Measurements from ENCODE around the gene CANX. TPM values are rescaled to one million over a fixed set of nuclear protein-coding genes. Genes with fewer than 3 reads are reported as not detected.

The CANX gene
- total and polyA plus RNA-seq, 2 of the 13 experiments (the other 11 are each of a cell fraction or from before 2014, with no cell fraction given): 477 to 680 TPM

DNA sequence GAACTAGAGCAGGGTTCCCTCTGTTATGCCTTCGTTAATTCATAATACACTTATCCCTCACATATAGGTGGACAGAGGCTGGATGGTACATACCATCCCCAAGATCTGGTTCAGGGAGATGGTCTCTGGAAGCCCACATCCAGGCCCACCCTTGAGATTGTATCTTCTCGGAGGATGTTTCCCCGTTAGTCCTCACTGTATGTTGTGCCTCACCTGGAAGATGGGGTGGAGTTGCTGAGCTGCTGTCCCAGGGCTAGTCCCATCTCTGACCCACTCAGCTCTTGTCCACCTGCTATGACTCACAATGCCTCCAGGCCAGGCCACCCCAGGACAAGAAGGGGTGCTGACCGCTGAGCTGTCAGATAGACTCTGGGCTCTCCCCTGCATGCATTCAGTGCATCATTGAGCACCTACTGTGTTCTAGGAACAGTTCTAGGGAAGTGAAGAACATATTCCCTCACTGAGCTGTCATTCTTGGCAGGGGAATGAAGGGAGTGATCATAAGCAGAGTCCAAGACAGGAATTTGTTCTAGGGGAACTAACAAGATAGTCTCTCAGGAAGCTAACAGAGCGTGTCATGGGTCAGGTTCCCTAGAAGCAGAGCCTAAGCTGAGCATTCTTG is 17.9 kb upstream of the CANX start, which contains the start of gene CBY3 (continued):
- TF ChIP-seq DRAP1 (CRISPR knock-in tag; IDR thresholded peaks at IDR 0.05) (0 out of 2 replicates have a peak, but pooled peaks have one; percentile 11), ZSCAN25 (CRISPR knock-in tag; IDR thresholded peaks at IDR 0.05) (peak; percentile 40; the same call in 1 of the 2 replicates), TFE3 (CRISPR knock-in tag; IDR thresholded peaks at IDR 0.05) (no peak), SRSF4 (IDR thresholded peaks at IDR 0.05; ENCODE audit: low read depth, low read length, poor library complexity, severe bottlenecking) (no peak), ZNF687 (CRISPR knock-in tag; IDR thresholded peaks at IDR 0.05) (peak; percentile 76), HDAC1 (CRISPR knock-in tag; IDR thresholded peaks at IDR 0.05) (0 out of 2 replicates have a peak, but pooled peaks have one; percentile 38), POLR2AphosphoS5 (IDR thresholded peaks at IDR 0.05; ENCODE audit: low read depth, low read length) (0 out of 2 replicates have a peak, but pooled peaks have one; percentile 5), ZKSCAN5 (CRISPR knock-in tag; IDR thresholded peaks at IDR 0.05) (no peak), ZNF138 (CRISPR knock-in tag; IDR thresholded peaks at IDR 0.05; ENCODE audit: low read depth) (no peak), CEBPG (CRISPR knock-in tag; IDR thresholded peaks at IDR 0.05) (no peak), SKI (IDR thresholded peaks at IDR 0.05; ENCODE audit: partially characterized antibody) (no peak), ASH2L (IDR thresholded peaks at IDR 0.05; ENCODE audit: insufficient read length, low read depth, low read length) (peak; percentile 63), ZNF512B (CRISPR knock-in tag; IDR thresholded peaks at IDR 0.05; ENCODE audit: borderline replicate concordance) (0 out of 2 replicates have a peak, but pooled peaks have one; percentile 20), MAFF (IDR thresholded peaks at IDR 0.05; ENCODE audit: low read depth, low read length) (no peak), FOSL2 (CRISPR knock-in tag; IDR thresholded peaks at IDR 0.05) (peak; percentile 82)
- TF ChIP-seq, protein P1, sequence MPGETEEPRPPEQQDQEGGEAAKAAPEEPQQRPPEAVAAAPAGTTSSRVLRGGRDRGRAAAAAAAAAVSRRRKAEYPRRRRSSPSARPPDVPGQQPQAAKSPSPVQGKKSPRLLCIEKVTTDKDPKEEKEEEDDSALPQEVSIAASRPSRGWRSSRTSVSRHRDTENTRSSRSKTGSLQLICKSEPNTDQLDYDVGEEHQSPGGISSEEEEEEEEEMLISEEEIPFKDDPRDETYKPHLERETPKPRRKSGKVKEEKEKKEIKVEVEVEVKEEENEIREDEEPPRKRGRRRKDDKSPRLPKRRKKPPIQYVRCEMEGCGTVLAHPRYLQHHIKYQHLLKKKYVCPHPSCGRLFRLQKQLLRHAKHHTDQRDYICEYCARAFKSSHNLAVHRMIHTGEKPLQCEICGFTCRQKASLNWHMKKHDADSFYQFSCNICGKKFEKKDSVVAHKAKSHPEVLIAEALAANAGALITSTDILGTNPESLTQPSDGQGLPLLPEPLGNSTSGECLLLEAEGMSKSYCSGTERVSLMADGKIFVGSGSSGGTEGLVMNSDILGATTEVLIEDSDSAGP (CRISPR knock-in tag; IDR thresholded peaks at IDR 0.05; ENCODE audit: borderline replicate concordance): peak; percentile 37; the same call in 1 of the 2 replicates

Measured in HepG2 (cell line).